PFSK-1 (cell line): ENCODE data around the gene CNNM3.

ENCODE experiments used
- POLR2AphosphoS5 ChIP-seq: IDR thresholded peaks from 2 replicates; pipeline ENCODE4 v1.6.1; 2012; ENCODE audit warnings: low read depth, mild to moderate bottlenecking, control low read depth, low read length, moderate library complexity
- REST ChIP-seq, 2 experiments: IDR thresholded peaks; 2 replicates each; pipeline versions ENCODE4 v1.6.1 to v1.8.0; 2011 to 2012; ENCODE audit warnings: low read depth in 2 of 2, low read length in 2 of 2, control low read depth in 1 of 2, inconsistent platforms in 1 of 2, mild to moderate bottlenecking in 1 of 2, moderate library complexity in 1 of 2; ENCODE audit not compliant: insufficient read depth in 1 of 2

- TF ChIP-seq POLR2AphosphoS5 (no peak), REST (IDR thresholded peaks at IDR 0.05; ENCODE audit: insufficient read depth in 1 of 2, low read depth in 2 of 2, low read length in 2 of 2) (no peak)
These were observed 27.4 kb upstream of the CNNM3 start for GRCh38 chr2:96788442-96789244.
